Nephron (organoid): Measurements from ENCODE around the gene RAP2B.

Experiments used
- H3K27ac Mint-ChIP-seq, 3 experiments: 2 replicates each; pipeline ENCODE4 v1.8.0; 2020; ENCODE audit warnings: mixed read lengths in 3 of 3, mild to moderate bottlenecking in 2 of 3, moderate library complexity in 1 of 3
- H3K27me3 Mint-ChIP-seq: 2 replicates; pipeline ENCODE4 v1.8.0; 2021; ENCODE audit warnings: low read depth, mild to moderate bottlenecking, moderate library complexity, mixed read lengths
- H3K36me3 Mint-ChIP-seq: 2 replicates; pipeline ENCODE4 v1.8.0; 2020; ENCODE audit warnings: low read depth, mixed read lengths
- H3K4me1 Mint-ChIP-seq: 2 replicates; pipeline ENCODE4 v1.8.0; 2020; ENCODE audit warnings: mixed read lengths
- H3K4me3 Mint-ChIP-seq, 3 experiments: 2 replicates each; pipeline ENCODE4 v1.8.0; 2020; ENCODE audit warnings: mild to moderate bottlenecking in 3 of 3, mixed read lengths in 3 of 3, moderate library complexity in 2 of 3
- H3K9me3 Mint-ChIP-seq: 2 replicates; pipeline ENCODE4 v1.8.0; 2020; ENCODE audit warnings: mixed read lengths
- TF ChIP-seq, protein P1 (sequence below), 3 experiments: fragments of 200-600 bp; sonication (generic); IDR thresholded peaks; one replicate each; pipeline ENCODE4 v1.5.0; 2021; ENCODE audit warnings: antibody characterized with exemption in 3 of 3; ENCODE audit not compliant: unreplicated experiment in 3 of 3

RAP2B gene

DNA sequence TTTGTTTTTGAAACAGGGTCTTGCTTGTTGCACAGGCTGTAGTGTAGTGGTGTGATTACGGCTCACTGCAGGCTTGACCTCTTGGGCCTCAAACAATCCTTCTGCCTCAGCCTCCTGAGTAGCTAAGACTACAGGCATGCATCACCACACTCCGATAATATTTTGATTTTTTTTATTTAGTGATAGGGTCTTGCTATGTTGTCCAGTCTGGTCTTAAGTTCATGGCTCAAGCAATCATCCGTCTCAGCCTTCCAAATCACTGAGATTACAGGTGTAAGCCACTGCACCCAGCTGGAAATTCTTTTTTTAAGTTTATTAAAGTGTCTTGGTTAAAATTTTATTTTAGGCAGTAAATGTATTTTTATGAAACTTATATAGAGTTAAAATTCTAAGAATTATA, 32.2 kb upstream of the RAP2B start:
- H3K4me1 Mint-ChIP-seq = no peaks in the 10 kb centered on the region
- no peak overlapping the region for H3K4me3 Mint-ChIP-seq
- H3K36me3 Mint-ChIP-seq = no peaks in the 10 kb centered on the region
- H3K9me3 Mint-ChIP-seq = peaks cover 12% of the 10 kb centered on the region
- no peak overlapping the region for H3K27ac Mint-ChIP-seq
- no peaks in the 10 kb centered on the region for H3K27me3 Mint-ChIP-seq
- TF ChIP-seq, protein P1, sequence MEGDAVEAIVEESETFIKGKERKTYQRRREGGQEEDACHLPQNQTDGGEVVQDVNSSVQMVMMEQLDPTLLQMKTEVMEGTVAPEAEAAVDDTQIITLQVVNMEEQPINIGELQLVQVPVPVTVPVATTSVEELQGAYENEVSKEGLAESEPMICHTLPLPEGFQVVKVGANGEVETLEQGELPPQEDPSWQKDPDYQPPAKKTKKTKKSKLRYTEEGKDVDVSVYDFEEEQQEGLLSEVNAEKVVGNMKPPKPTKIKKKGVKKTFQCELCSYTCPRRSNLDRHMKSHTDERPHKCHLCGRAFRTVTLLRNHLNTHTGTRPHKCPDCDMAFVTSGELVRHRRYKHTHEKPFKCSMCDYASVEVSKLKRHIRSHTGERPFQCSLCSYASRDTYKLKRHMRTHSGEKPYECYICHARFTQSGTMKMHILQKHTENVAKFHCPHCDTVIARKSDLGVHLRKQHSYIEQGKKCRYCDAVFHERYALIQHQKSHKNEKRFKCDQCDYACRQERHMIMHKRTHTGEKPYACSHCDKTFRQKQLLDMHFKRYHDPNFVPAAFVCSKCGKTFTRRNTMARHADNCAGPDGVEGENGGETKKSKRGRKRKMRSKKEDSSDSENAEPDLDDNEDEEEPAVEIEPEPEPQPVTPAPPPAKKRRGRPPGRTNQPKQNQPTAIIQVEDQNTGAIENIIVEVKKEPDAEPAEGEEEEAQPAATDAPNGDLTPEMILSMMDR (IDR thresholded peaks at IDR 0.05; ENCODE audit: unreplicated experiment in 3 of 3) = no peak

DNA sequence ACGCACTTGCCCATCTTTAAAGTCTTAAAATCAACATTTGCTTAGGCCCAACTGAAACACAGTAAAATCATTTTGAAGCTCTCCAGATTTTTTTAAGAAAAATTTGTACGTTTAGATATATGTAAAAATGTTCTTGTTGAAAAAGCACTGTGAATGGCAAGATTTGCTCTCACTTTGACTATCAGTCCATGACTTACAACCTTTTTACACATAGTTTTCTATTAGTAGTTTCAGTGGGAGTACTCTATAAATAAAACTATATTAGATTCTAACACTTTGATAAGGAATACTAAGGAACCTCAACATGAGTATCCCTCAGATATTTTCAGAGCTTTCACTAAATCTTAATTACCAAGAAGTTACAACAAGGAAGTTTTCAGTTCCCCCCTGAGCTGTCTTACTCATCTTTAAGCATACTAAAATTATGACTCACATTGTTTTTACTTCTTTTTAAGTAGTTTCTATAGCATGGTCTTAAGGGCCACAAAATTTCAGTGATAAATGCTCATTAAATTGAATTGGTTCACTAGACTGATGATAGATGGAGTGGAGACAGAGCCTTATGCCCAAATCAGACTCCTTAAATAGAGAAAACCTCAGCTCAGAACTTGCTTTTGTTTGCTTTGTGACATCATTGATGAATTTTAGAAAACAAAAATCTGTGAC, 31.6 kb upstream of the RAP2B start:
- Mint-ChIP-seq H3K9me3 (peaks cover 7% of the 10 kb centered on the region), H3K4me3 (no peak overlapping the region), H3K27ac (no peak overlapping the region), H3K27me3 (no peaks in the 10 kb centered on the region), H3K4me1 (no peaks in the 10 kb centered on the region), H3K36me3 (no peaks in the 10 kb centered on the region)
- TF ChIP-seq, protein P1 (IDR thresholded peaks at IDR 0.05; ENCODE audit: unreplicated experiment in 3 of 3) = no peak

DNA sequence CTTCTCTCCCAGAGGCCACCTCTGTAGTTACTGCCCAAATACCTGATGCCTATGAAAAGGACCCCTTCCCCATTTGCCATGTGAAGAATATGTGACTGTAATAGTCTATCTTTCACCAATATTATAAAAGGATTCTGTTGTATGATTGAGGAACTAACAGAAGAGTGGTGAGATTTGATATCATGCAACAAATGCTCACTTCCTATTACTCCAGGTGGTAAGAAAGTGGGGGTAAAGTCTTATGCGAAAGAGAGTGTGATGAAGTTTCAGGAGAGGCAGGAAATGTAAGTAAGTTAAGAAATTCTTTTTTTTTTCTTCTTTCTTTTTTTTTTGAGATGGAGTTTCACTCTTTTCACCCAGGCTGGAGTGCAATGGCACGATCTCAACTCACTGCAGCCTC, 24.4 kb upstream of the RAP2B start:
- Mint-ChIP-seq H3K27ac (no peak overlapping the region), H3K27me3 (no peaks in the 10 kb centered on the region), H3K36me3 (no peaks in the 10 kb centered on the region), H3K9me3 (no peaks in the 10 kb centered on the region), H3K4me1 (no peaks in the 10 kb centered on the region), H3K4me3 (no peak overlapping the region)
- TF ChIP-seq, protein P1 (IDR thresholded peaks at IDR 0.05; ENCODE audit: unreplicated experiment in 3 of 3) = no peak

GRCh38 chr3:153138276-153139210, 23.5 kb upstream of the RAP2B start:
- H3K4me3 Mint-ChIP-seq = no peak overlapping the region
- no peaks in the 10 kb centered on the region for H3K9me3 Mint-ChIP-seq
- H3K27me3 Mint-ChIP-seq = no peaks in the 10 kb centered on the region
- TF ChIP-seq, protein P1 (IDR thresholded peaks at IDR 0.05; ENCODE audit: unreplicated experiment in 3 of 3) = no peak
- peak overlapping the region; percentile 40 to 72 (median 45) for H3K27ac Mint-ChIP-seq
- H3K36me3 Mint-ChIP-seq = no peaks in the 10 kb centered on the region
- H3K4me1 Mint-ChIP-seq = no peaks in the 10 kb centered on the region

DNA sequence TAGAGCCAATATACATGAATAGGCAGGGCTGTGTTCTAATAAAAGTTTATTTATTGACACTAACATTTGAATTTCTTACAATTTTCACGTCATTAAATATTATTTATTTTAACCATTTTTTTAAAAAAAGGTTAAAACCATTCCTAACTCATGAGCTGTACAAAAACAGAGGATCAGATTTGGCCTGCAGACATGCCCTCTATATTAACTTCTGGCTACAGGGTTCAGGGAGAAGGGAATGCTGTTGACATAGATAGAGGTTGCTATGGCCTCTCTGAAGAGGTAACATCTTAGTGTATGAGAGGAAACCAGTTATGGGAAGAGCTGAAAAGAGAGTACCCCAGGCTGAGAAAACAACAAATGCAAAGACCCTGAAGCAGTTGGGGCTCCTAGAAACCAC, 19.1 kb upstream of the RAP2B start:
- Mint-ChIP-seq H3K27me3 (no peaks in the 10 kb centered on the region), H3K4me1 (no peaks in the 10 kb centered on the region), H3K9me3 (no peaks in the 10 kb centered on the region)

More for the DNA sequence above, 19.1 kb upstream of the RAP2B start:
- no peaks in the 10 kb centered on the region for H3K36me3 Mint-ChIP-seq
- no peak overlapping the region for H3K4me3 Mint-ChIP-seq
- no peak overlapping the region for H3K27ac Mint-ChIP-seq
- TF ChIP-seq, protein P1 (IDR thresholded peaks at IDR 0.05; ENCODE audit: unreplicated experiment in 3 of 3) = no peak
